ENCODE results near the gene CPEB1. TPM values are rescaled to one million over a fixed set of nuclear protein-coding genes. Genes with fewer than 3 reads are reported as not detected.

The CPEB1 gene
- total and polyA plus RNA-seq, 2 donors (not counting 1 experiment from before 2014, with no cell fraction given) = 8.4 to 62.3 TPM

DNA sequence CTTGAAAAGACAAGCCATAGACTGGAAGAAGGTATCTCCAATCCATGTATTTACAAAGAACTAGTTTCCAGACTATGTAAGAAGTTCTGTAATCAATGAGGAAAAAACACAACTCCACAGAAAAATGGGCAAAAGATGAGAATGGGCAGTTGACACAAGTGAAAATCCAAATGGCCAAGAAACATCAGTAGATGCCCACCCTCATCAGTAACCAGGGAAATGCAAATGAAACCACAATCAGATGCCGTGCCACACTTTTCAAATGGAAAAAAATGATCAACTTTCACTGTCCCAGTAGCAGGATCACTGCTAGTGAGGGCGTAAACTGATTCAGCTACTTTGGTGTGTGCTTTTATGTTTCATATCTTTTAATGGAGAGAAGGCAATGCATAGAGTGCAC lies 4.5 kb upstream of the CPEB1 start:
- H3K27ac ChIP-seq (ENCODE audit: insufficient read depth, low read length) = no peak overlapping the region
- no peaks in the 10 kb centered on the region for H3K4me1 ChIP-seq (ENCODE audit: control insufficient read depth, extremely low read depth, insufficient read depth, low read length)
- H3K36me3 ChIP-seq (ENCODE audit: control insufficient read depth, insufficient read depth, low read length) = no peaks in the 10 kb centered on the region
- no peak overlapping the region for H3K9ac ChIP-seq (ENCODE audit: insufficient read depth, low read length)
- no peak for DNase-seq (ENCODE audit: low read depth in 2 of 2)
- H4K20me1 ChIP-seq (ENCODE audit: control insufficient read depth, extremely low read depth, insufficient read depth, low read length) = no peaks in the 10 kb centered on the region
- peaks cover 14% of the 10 kb centered on the region for H3K27me3 ChIP-seq (ENCODE audit: control insufficient read depth, insufficient read depth, low read length)
- H2AFZ ChIP-seq (ENCODE audit: low read length) = no peak overlapping the region
- TF ChIP-seq, protein P1, sequence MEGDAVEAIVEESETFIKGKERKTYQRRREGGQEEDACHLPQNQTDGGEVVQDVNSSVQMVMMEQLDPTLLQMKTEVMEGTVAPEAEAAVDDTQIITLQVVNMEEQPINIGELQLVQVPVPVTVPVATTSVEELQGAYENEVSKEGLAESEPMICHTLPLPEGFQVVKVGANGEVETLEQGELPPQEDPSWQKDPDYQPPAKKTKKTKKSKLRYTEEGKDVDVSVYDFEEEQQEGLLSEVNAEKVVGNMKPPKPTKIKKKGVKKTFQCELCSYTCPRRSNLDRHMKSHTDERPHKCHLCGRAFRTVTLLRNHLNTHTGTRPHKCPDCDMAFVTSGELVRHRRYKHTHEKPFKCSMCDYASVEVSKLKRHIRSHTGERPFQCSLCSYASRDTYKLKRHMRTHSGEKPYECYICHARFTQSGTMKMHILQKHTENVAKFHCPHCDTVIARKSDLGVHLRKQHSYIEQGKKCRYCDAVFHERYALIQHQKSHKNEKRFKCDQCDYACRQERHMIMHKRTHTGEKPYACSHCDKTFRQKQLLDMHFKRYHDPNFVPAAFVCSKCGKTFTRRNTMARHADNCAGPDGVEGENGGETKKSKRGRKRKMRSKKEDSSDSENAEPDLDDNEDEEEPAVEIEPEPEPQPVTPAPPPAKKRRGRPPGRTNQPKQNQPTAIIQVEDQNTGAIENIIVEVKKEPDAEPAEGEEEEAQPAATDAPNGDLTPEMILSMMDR (conservative IDR thresholded peaks at IDR 0.05 in 1 of 2, IDR thresholded peaks at IDR 0.05 in 1 of 2; ENCODE audit: low read depth in 1 of 2, low read length in 2 of 2) = no peak
- TF ChIP-seq EZH2 (IDR thresholded peaks at IDR 0.05; ENCODE audit: low read length, missing control alignments) = no peak
- H3K4me3 ChIP-seq (replicated peaks in 1 of 4; ENCODE audit: control extremely low read depth in 1 of 4, insufficient read depth in 1 of 4, low read depth in 3 of 4, low read length in 4 of 4) = no peak overlapping the region
- H3K9me3 ChIP-seq (ENCODE audit: control insufficient read depth, insufficient read depth, low read depth, low read length) = no peaks in the 10 kb centered on the region
- H3K4me2 ChIP-seq (ENCODE audit: extremely low read depth, insufficient read depth, low read length) = no peak overlapping the region
- H3K79me2 ChIP-seq (ENCODE audit: control insufficient read depth, insufficient read depth, low read length) = no peaks in the 10 kb centered on the region

DNA sequence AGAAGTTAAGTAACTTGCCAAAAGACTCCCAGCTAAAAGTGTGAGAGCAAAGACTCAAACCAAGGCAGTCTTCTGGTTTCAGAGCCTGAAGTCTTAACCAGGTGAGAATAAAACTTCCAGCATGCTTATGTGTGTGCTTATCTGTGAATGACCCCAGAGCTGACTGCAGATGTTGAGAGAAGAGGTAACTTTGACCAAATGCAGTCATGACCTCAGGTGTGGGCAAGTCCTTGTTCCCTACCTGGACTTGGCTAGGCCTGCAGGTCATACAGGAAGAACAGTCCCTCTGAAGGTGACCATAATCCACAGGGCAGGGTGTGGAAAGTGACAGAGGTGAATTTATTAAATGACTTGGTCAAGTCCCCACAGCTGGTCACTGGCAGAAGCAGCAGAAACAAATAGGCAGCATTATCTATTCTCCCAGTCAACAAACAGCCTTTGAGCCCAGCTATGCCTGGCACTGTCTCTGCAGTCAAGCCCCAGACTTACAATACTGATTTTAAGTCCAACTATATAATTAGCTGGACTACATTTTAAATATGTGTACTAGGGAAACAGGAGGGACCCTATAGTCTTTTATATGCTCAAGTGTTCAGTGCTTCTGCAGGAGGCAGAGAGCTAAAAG lies 3.0 kb upstream of the CPEB1 start:
- no peak for TF ChIP-seq EZH2 (IDR thresholded peaks at IDR 0.05; ENCODE audit: low read length, missing control alignments)
- TF ChIP-seq, protein P1 (conservative IDR thresholded peaks at IDR 0.05 in 1 of 2, IDR thresholded peaks at IDR 0.05 in 1 of 2; ENCODE audit: low read depth in 1 of 2, low read length in 2 of 2) = no peak
- H3K9ac ChIP-seq (ENCODE audit: insufficient read depth, low read length) = no peak overlapping the region
- no peaks in the 10 kb centered on the region for H3K79me2 ChIP-seq (ENCODE audit: control insufficient read depth, insufficient read depth, low read length)
- H3K36me3 ChIP-seq (ENCODE audit: control insufficient read depth, insufficient read depth, low read length) = no peaks in the 10 kb centered on the region
- no peaks in the 10 kb centered on the region for H3K9me3 ChIP-seq (ENCODE audit: control insufficient read depth, insufficient read depth, low read depth, low read length)
- H4K20me1 ChIP-seq (ENCODE audit: control insufficient read depth, extremely low read depth, insufficient read depth, low read length) = no peaks in the 10 kb centered on the region
- no peak overlapping the region for H3K4me3 ChIP-seq (replicated peaks in 1 of 4; ENCODE audit: control extremely low read depth in 1 of 4, insufficient read depth in 1 of 4, low read depth in 3 of 4, low read length in 4 of 4)
- no peak for DNase-seq (ENCODE audit: low read depth in 2 of 2)
- H3K4me2 ChIP-seq (ENCODE audit: extremely low read depth, insufficient read depth, low read length) = no peak overlapping the region
- H3K4me1 ChIP-seq (ENCODE audit: control insufficient read depth, extremely low read depth, insufficient read depth, low read length) = no peaks in the 10 kb centered on the region
- no peak overlapping the region for H2AFZ ChIP-seq (ENCODE audit: low read length)
- no peak overlapping the region for H3K27ac ChIP-seq (ENCODE audit: insufficient read depth, low read length)
- H3K27me3 ChIP-seq (ENCODE audit: control insufficient read depth, insufficient read depth, low read length) = peaks cover 16% of the 10 kb centered on the region

DNA sequence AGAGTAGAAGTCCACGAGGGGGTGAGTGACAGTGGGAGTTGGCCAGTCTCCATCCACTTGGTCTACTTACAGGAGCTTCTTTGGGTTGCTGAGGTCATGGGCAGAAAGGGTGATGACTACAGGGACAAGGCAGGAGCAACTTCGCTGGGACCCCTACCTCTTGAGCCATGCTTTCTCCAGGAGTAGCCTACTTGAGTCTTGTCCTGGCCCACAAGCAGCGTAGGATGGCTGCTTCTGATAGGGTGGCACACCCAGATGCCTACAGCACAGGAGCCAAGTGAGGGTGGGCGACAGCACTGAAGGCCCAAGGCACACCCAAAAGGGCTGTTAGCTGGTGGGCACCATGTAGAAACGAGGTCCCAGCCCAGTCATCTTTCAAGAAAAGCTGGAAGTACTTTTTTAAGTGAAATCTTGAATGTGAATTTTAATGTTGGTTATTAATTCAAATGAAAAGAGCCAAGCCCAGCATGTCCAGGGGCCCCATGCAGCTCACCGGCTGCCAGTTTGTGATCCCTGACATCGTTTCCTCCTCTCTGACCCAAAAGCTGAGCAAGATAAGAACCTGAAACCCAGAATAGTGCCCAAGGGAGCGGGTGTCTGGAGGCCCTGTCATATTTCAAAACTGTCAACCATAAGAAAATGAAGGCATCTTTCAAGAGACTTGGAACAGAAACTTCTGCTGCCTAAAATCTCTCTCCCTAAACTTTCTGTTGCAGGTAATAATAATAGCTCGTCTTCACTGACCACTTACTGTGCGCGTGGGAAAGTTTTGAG lies 2.2 kb upstream of the CPEB1 start:
- Histone ChIP-seq H4K20me1 (ENCODE audit: control insufficient read depth, extremely low read depth, insufficient read depth, low read length) (no peaks in the 10 kb centered on the region), H3K27me3 (ENCODE audit: control insufficient read depth, insufficient read depth, low read length) (peaks cover 16% of the 10 kb centered on the region), H3K79me2 (ENCODE audit: control insufficient read depth, insufficient read depth, low read length) (no peaks in the 10 kb centered on the region), H3K36me3 (ENCODE audit: control insufficient read depth, insufficient read depth, low read length) (no peaks in the 10 kb centered on the region), H3K4me1 (ENCODE audit: control insufficient read depth, extremely low read depth, insufficient read depth, low read length) (no peaks in the 10 kb centered on the region), H3K27ac (ENCODE audit: insufficient read depth, low read length) (no peak overlapping the region), H3K4me3 (replicated peaks in 1 of 4; ENCODE audit: control extremely low read depth in 1 of 4, insufficient read depth in 1 of 4, low read depth in 3 of 4, low read length in 4 of 4) (no peak overlapping the region), H2AFZ (ENCODE audit: low read length) (no peak overlapping the region), H3K9ac (ENCODE audit: insufficient read depth, low read length) (no peak overlapping the region), H3K4me2 (ENCODE audit: extremely low read depth, insufficient read depth, low read length) (no peak overlapping the region), H3K9me3 (ENCODE audit: control insufficient read depth, insufficient read depth, low read depth, low read length) (no peaks in the 10 kb centered on the region)
- TF ChIP-seq, protein P1 (conservative IDR thresholded peaks at IDR 0.05 in 1 of 2, IDR thresholded peaks at IDR 0.05 in 1 of 2; ENCODE audit: low read depth in 1 of 2, low read length in 2 of 2) = no peak
- no peak for TF ChIP-seq EZH2 (IDR thresholded peaks at IDR 0.05; ENCODE audit: low read length, missing control alignments)
- no peak for DNase-seq (ENCODE audit: low read depth in 2 of 2)

All from fibroblast of lung (primary cell).